Neural cell (in vitro differentiated cells): ENCODE data around the gene LEMD2. TPM values are rescaled to one million over a fixed set of nuclear protein-coding genes. Genes with fewer than 3 reads are reported as not detected.

ENCODE experiments used
- H2AFZ ChIP-seq: fragments of 200-600, 300-800 bp; sonication (generic), shearing (Covaris generic); 2 replicates; pipeline ENCODE4 v1.6.0; 2014; ENCODE audit warnings: low read depth, mild to moderate bottlenecking, antibody characterized with exemption, low read length, moderate library complexity
- H3F3A ChIP-seq: fragments of 200-600 bp; shearing (Covaris generic); 2 replicates; pipeline ENCODE4 v1.6.1; 2016; ENCODE audit warnings: mild to moderate bottlenecking, moderate library complexity, mixed read lengths, antibody characterized with exemption, low read length; ENCODE audit not compliant: insufficient read depth, poor library complexity, severe bottlenecking
- H3K27ac ChIP-seq: fragments of 200-600, 300-800 bp; sonication (generic), shearing (Covaris generic); 2 replicates; pipeline ENCODE4 v1.5.1; 2014; ENCODE audit warnings: mild to moderate bottlenecking, low read length, moderate library complexity
- H3K27me3 ChIP-seq: fragments of 300-800, 200-600 bp; sonication (generic), shearing (Covaris generic); 2 replicates; pipeline ENCODE4 v1.6.0; 2014; ENCODE audit warnings: mild to moderate bottlenecking, low read depth, low read length, moderate library complexity; ENCODE audit not compliant: insufficient read depth
- H3K36me3 ChIP-seq: fragments of 300-800, 200-600 bp; sonication (generic), shearing (Covaris generic); 2 replicates; pipeline ENCODE4 v1.5.1; 2014; ENCODE audit warnings: mild to moderate bottlenecking, antibody characterized with exemption, low read length, moderate library complexity; ENCODE audit not compliant: insufficient read depth
- H3K4me2 ChIP-seq: fragments of 300-800, 200-600 bp; sonication (generic), shearing (Covaris generic); 2 replicates; pipeline ENCODE4 v1.6.0; 2014; ENCODE audit warnings: mild to moderate bottlenecking, low read length
- H3K4me3 ChIP-seq: fragments of 300-800, 200-600 bp; sonication (generic), shearing (Covaris generic); 2 replicates; pipeline ENCODE4 v1.5.1; 2014; ENCODE audit warnings: mild to moderate bottlenecking, low read length, moderate library complexity
- H3K79me2 ChIP-seq: fragments of 200-600 bp; shearing (Covaris generic); replicated peaks from 2 replicates; pipeline ENCODE4 v1.6.0; 2014; ENCODE audit warnings: mild to moderate bottlenecking, low read length, moderate library complexity; ENCODE audit not compliant: insufficient read depth
- H3K9ac ChIP-seq: fragments of 300-800, 200-600 bp; sonication (generic), shearing (Covaris generic); 2 replicates; pipeline ENCODE4 v1.6.1; 2016; ENCODE audit warnings: mild to moderate bottlenecking, low read length, mixed read lengths
- H3K9me2 ChIP-seq: fragments of 200-600 bp; shearing (Covaris generic); 2 replicates; pipeline ENCODE4 v1.6.1; 2016; ENCODE audit warnings: mild to moderate bottlenecking, low read length, mixed read lengths; ENCODE audit not compliant: insufficient read depth
- H3K9me3 ChIP-seq: fragments of 200-600, 300-800 bp; sonication (generic), shearing (Covaris generic); 2 replicates; pipeline ENCODE4 v1.6.1; 2016; ENCODE audit warnings: mild to moderate bottlenecking, mixed run types, low read length, moderate library complexity, mixed read lengths
- H4K20me1 ChIP-seq: fragments of 200-600 bp; shearing (Covaris generic); 2 replicates; pipeline ENCODE4 v1.6.1; 2016; ENCODE audit warnings: mild to moderate bottlenecking, mixed run types; ENCODE audit not compliant: insufficient read depth
- CTCF ChIP-seq: fragments of 450-650 bp; IDR thresholded peaks from 2 replicates; pipeline ENCODE4 v1.5.1; 2014; ENCODE audit warnings: antibody characterized with exemption, mild to moderate bottlenecking, moderate library complexity; ENCODE audit not compliant: poor library complexity, severe bottlenecking
- EP300 ChIP-seq: fragments of 450-650 bp; conservative IDR thresholded peaks from 2 replicates; pipeline ENCODE4 v1.6.1; 2014; ENCODE audit warnings: antibody characterized with exemption, mild to moderate bottlenecking, moderate library complexity; ENCODE audit not compliant: poor library complexity, severe bottlenecking
- EZH2 ChIP-seq: fragments of 200-600, 300-800 bp; shearing (Covaris generic), sonication (generic); IDR thresholded peaks from 2 replicates; pipeline ENCODE4 v1.6.1; 2014; ENCODE audit warnings: antibody characterized with exemption, low read length, borderline replicate concordance, mild to moderate bottlenecking; ENCODE audit not compliant: insufficient read depth, poor library complexity, severe bottlenecking
- MXI1 ChIP-seq: fragments of 450-650 bp; conservative IDR thresholded peaks from 2 replicates; pipeline ENCODE4 v1.6.1; 2014; ENCODE audit warnings: antibody characterized with exemption, mild to moderate bottlenecking; ENCODE audit not compliant: poor library complexity, severe bottlenecking
- POLR2AphosphoS5 ChIP-seq: IDR thresholded peaks from 2 replicates; pipeline ENCODE4 v1.6.1; 2012
- RAD21 ChIP-seq: fragments of 450-650 bp; conservative IDR thresholded peaks from 2 replicates; pipeline ENCODE4 v1.6.1; 2014; ENCODE audit warnings: antibody characterized with exemption, mild to moderate bottlenecking, moderate library complexity
- REST ChIP-seq: IDR thresholded peaks from 2 replicates; pipeline ENCODE4 v1.6.1; 2012; ENCODE audit warnings: borderline replicate concordance
- SMC3 ChIP-seq: fragments of 450-650 bp; conservative IDR thresholded peaks from 2 replicates; pipeline ENCODE4 v1.6.1; 2014; ENCODE audit warnings: antibody characterized with exemption, mild to moderate bottlenecking, moderate library complexity; ENCODE audit not compliant: poor library complexity
- TAF1 ChIP-seq: IDR thresholded peaks from 2 replicates; pipeline ENCODE4 v1.6.1; 2012; ENCODE audit warnings: low read depth
- polyA plus RNA-seq: library from polyadenylated mRNA; depleted of rRNA; stranded (reverse); fragments of >200 nt; gene quantifications from 2 replicates; pipeline ENCODE4 v1.2.3, GENCODE V29; 2014

Gene LEMD2
- polyA plus RNA-seq, 1 donor from 2014 or later: 84.6 TPM

- H3F3A ChIP-seq: no peaks in the 10 kb centered on the region
- H3K9me3 ChIP-seq: no peaks in the 10 kb centered on the region
- no peak overlapping the region for H3K4me2 ChIP-seq
- no peaks in the 10 kb centered on the region for H4K20me1 ChIP-seq
- H3K79me2 ChIP-seq: no peaks in the 10 kb centered on the region
- no peaks in the 10 kb centered on the region for H3K9me2 ChIP-seq
- H3K27ac ChIP-seq: no peak overlapping the region
- H3K36me3 ChIP-seq: no peaks in the 10 kb centered on the region
- TF ChIP-seq SMC3 (no peak), EZH2 (no peak), POLR2AphosphoS5 (no peak), MXI1 (no peak), REST (no peak), TAF1 (no peak), CTCF (no peak), EP300 (no peak), RAD21 (no peak)
- H3K4me3 ChIP-seq: no peak overlapping the region
- no peaks in the 10 kb centered on the region for H3K27me3 ChIP-seq
- H3K9ac ChIP-seq: no peak overlapping the region
- H2AFZ ChIP-seq: no peak overlapping the region
Observed at GRCh38 chr6:33801611-33802010, 12.7 kb upstream of the LEMD2 start.

- H3K27me3 ChIP-seq: no peaks in the 10 kb centered on the region
- no peaks in the 10 kb centered on the region for H4K20me1 ChIP-seq
- H3K9me3 ChIP-seq: no peaks in the 10 kb centered on the region
- no peaks in the 10 kb centered on the region for H3K36me3 ChIP-seq
- no peak overlapping the region for H3K4me3 ChIP-seq
- no peak overlapping the region for H3K27ac ChIP-seq
- no peaks in the 10 kb centered on the region for H3K9me2 ChIP-seq
- H2AFZ ChIP-seq: no peak overlapping the region
- H3K79me2 ChIP-seq: no peaks in the 10 kb centered on the region
- no peak for TF ChIP-seq EP300
- TF ChIP-seq RAD21: no peak
- TF ChIP-seq EZH2: no peak
- no peak for TF ChIP-seq REST
- no peak for TF ChIP-seq SMC3
- no peak for TF ChIP-seq MXI1
- TF ChIP-seq TAF1: no peak
- TF ChIP-seq CTCF: no peak
- no peak for TF ChIP-seq POLR2AphosphoS5
- H3F3A ChIP-seq: no peaks in the 10 kb centered on the region
- H3K4me2 ChIP-seq: no peak overlapping the region
- no peak overlapping the region for H3K9ac ChIP-seq
Observed at GRCh38 chr6:33800248-33800969, 11.5 kb upstream of the LEMD2 start.
